ENCODE results near the gene CARS1.

CARS1 gene

DNA sequence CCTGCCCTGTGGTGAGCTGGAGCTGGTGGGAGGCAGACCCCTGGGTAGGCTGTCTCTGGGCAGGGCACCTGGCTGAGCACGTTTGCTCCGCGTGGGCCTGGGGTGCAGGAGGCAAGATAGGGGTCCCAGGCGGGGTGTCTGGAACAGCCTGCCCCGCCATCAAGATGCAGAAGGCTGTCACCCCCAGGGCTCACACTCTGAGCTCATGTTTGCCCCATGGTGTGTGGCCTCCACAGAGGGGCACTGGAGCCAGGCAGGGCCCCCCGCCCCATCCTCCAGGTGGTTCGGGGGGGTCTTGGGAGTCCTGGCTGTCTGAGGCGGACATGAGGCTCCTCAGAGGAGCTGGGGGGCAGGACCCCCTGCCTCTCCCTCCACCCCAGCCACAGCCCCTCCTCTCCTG lies 28.9 kb upstream of the CARS1 start:
- Histone ChIP-seq H3K9me3 (replicated peaks in 1 of 2; ENCODE audit: control insufficient read depth in 2 of 2, insufficient read depth in 1 of 2, low read depth in 1 of 2, low read length in 2 of 2) (no peaks in the 10 kb centered on the region), H2BK12ac (ENCODE audit: low read length) (no peak overlapping the region), H3K14ac (ENCODE audit: low read length) (peak overlapping the region; percentile 38), H4K8ac (ENCODE audit: low read depth, low read length) (no peak overlapping the region), H3K36me3 (replicated peaks in 1 of 2; ENCODE audit: control insufficient read depth in 2 of 2, insufficient read depth in 2 of 2, low read length in 2 of 2) (peaks cover 0 to 2% of the 10 kb centered on the region in 2 donors), H3K27me3 (ENCODE audit: control insufficient read depth in 3 of 3, insufficient read depth in 3 of 3, low read depth in 1 of 3, low read length in 3 of 3) (peaks cover 0 to 2% (median 0%) of the 10 kb centered on the region in 3 experiments), H3K4ac (ENCODE audit: low read length) (no peak overlapping the region), H3K4me2 (ENCODE audit: insufficient read depth, low read length, poor library complexity, severe bottlenecking) (no peak overlapping the region), H3K79me1 (ENCODE audit: low read depth, low read length) (peaks cover 2% of the 10 kb centered on the region), H3K23ac (ENCODE audit: low read depth, low read length, poor library complexity) (peak overlapping the region; percentile 8), H3K9ac (ENCODE audit: low read depth, low read length, poor library complexity) (peak overlapping the region; percentile 12), H3K27ac (replicated peaks; ENCODE audit: low read length) (no peak overlapping the region), H2AFZ (ENCODE audit: low read length) (no peak overlapping the region), H2BK5ac (ENCODE audit: low read length) (no peak overlapping the region), H2AK5ac (ENCODE audit: low read depth, low read length) (peak overlapping the region; percentile 70), H3K4me3 (ENCODE audit: low read length in 2 of 2) (no peak overlapping the region), H3K18ac (ENCODE audit: low read length) (peak overlapping the region; percentile 57), H2BK120ac (ENCODE audit: low read depth, low read length) (no peak overlapping the region), H4K91ac (ENCODE audit: low read depth, low read length, poor library complexity) (no peak overlapping the region), H3K4me1 (ENCODE audit: control insufficient read depth in 2 of 2, insufficient read depth in 1 of 2, low read depth in 1 of 2, low read length in 2 of 2) (no peaks in the 10 kb centered on the region), H2BK15ac (ENCODE audit: low read length) (no peak overlapping the region)
- DNase-seq (ENCODE audit: low spot score) = no peak
- no CpG with 5 or more reads among the region's 8 CpGs for WGBS, 2 donors (ENCODE audit: extremely low coverage in 2 of 2, insufficient read length in 2 of 2, insufficient replicate concordance in 1 of 2)

DNA sequence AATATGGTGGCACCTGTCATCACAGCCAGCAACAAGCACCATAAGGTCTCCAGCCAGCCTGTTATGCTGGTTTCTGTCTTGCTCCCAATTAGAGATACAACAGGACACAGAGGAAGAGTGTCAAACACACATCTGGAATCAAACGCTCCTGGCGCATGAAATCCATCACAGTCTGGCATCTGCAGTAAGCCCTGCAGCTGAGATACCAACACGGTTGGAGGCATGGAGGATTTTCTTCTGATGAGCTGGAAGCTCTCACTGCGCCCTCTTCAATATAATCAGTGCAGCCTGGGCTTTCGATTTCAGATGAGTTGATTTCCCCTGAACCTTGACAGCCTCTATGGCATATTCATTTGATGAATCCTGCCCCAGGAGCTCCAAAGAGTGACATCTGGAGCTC lies 27.8 kb upstream of the CARS1 start:
- no peak overlapping the region for H2BK12ac ChIP-seq (ENCODE audit: low read length)
- H2BK120ac ChIP-seq (ENCODE audit: low read depth, low read length) = no peak overlapping the region
- H2BK5ac ChIP-seq (ENCODE audit: low read length) = no peak overlapping the region
- H3K9ac ChIP-seq (ENCODE audit: low read depth, low read length, poor library complexity) = no peak overlapping the region
- H3K27me3 ChIP-seq (ENCODE audit: control insufficient read depth in 3 of 3, insufficient read depth in 3 of 3, low read depth in 1 of 3, low read length in 3 of 3) = peaks cover 0 to 2% (median 0%) of the 10 kb centered on the region in 3 experiments
- no peaks in the 10 kb centered on the region for H3K9me3 ChIP-seq (replicated peaks in 1 of 2; ENCODE audit: control insufficient read depth in 2 of 2, insufficient read depth in 1 of 2, low read depth in 1 of 2, low read length in 2 of 2)
- no peak overlapping the region for H3K4me3 ChIP-seq (ENCODE audit: low read length in 2 of 2)
- H3K79me1 ChIP-seq (ENCODE audit: low read depth, low read length) = no peaks in the 10 kb centered on the region
- no peak overlapping the region for H2AFZ ChIP-seq (ENCODE audit: low read length)
- H3K4ac ChIP-seq (ENCODE audit: low read length) = no peak overlapping the region
- H3K14ac ChIP-seq (ENCODE audit: low read length) = no peak overlapping the region
- no peak overlapping the region for H2AK5ac ChIP-seq (ENCODE audit: low read depth, low read length)
- peaks cover 0 to 1% of the 10 kb centered on the region in 2 donors for H3K36me3 ChIP-seq (replicated peaks in 1 of 2; ENCODE audit: control insufficient read depth in 2 of 2, insufficient read depth in 2 of 2, low read length in 2 of 2)
- H4K8ac ChIP-seq (ENCODE audit: low read depth, low read length) = no peak overlapping the region
- no peak overlapping the region for H4K91ac ChIP-seq (ENCODE audit: low read depth, low read length, poor library complexity)
- H3K18ac ChIP-seq (ENCODE audit: low read length) = no peak overlapping the region
- H3K27ac ChIP-seq (replicated peaks; ENCODE audit: low read length) = no peak overlapping the region
- no peak for DNase-seq (ENCODE audit: low spot score)
- H3K23ac ChIP-seq (ENCODE audit: low read depth, low read length, poor library complexity) = no peak overlapping the region
- no peak overlapping the region for H3K4me2 ChIP-seq (ENCODE audit: insufficient read depth, low read length, poor library complexity, severe bottlenecking)
- no peak overlapping the region for H2BK15ac ChIP-seq (ENCODE audit: low read length)
- no peaks in the 10 kb centered on the region for H3K4me1 ChIP-seq (ENCODE audit: control insufficient read depth in 2 of 2, insufficient read depth in 1 of 2, low read depth in 1 of 2, low read length in 2 of 2)
- no CpG with 5 or more reads among the region's 5 CpGs for WGBS, 2 donors (ENCODE audit: extremely low coverage in 2 of 2, insufficient read length in 2 of 2, insufficient replicate concordance in 1 of 2)

DNA sequence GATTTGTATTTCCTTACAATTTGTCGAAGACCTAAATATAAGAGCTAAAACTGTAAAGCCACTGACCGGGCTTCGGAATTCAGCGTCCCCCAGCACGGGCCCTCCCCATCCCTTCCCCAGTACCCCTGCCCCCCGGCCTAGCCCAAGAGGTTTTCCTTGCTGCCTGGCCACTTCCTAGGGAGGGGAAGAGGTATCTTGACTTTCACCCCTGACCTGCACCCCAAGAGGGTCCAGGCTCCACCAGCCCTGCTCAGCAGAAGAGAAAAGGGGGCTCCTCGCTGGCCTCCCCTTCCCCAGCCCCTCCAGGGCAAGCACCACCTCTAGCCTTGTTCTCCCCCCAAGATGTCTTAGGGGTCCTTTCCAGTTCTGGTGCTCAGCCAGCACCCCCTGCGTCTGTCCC lies 26.1 kb upstream of the CARS1 start:
- Histone ChIP-seq H3K4me2 (ENCODE audit: insufficient read depth, low read length, poor library complexity, severe bottlenecking) (no peak overlapping the region), H2AFZ (ENCODE audit: low read length) (no peak overlapping the region), H3K18ac (ENCODE audit: low read length) (no peak overlapping the region), H2BK15ac (ENCODE audit: low read length) (no peak overlapping the region), H4K8ac (ENCODE audit: low read depth, low read length) (no peak overlapping the region), H3K27ac (replicated peaks; ENCODE audit: low read length) (no peak overlapping the region), H3K23ac (ENCODE audit: low read depth, low read length, poor library complexity) (no peak overlapping the region), H4K91ac (ENCODE audit: low read depth, low read length, poor library complexity) (no peak overlapping the region), H3K4me3 (ENCODE audit: low read length in 2 of 2) (no peak overlapping the region), H3K9me3 (replicated peaks in 1 of 2; ENCODE audit: control insufficient read depth in 2 of 2, insufficient read depth in 1 of 2, low read depth in 1 of 2, low read length in 2 of 2) (no peaks in the 10 kb centered on the region), H2BK12ac (ENCODE audit: low read length) (no peak overlapping the region), H3K36me3 (replicated peaks in 1 of 2; ENCODE audit: control insufficient read depth in 2 of 2, insufficient read depth in 2 of 2, low read length in 2 of 2) (peaks cover 0 to 1% of the 10 kb centered on the region in 2 donors), H3K14ac (ENCODE audit: low read length) (no peak overlapping the region), H3K4me1 (ENCODE audit: control insufficient read depth in 2 of 2, insufficient read depth in 1 of 2, low read depth in 1 of 2, low read length in 2 of 2) (no peaks in the 10 kb centered on the region), H3K27me3 (ENCODE audit: control insufficient read depth in 3 of 3, insufficient read depth in 3 of 3, low read depth in 1 of 3, low read length in 3 of 3) (peaks cover 0 to 2% (median 0%) of the 10 kb centered on the region in 3 experiments), H2AK5ac (ENCODE audit: low read depth, low read length) (no peak overlapping the region), H2BK120ac (ENCODE audit: low read depth, low read length) (no peak overlapping the region), H3K79me1 (ENCODE audit: low read depth, low read length) (no peaks in the 10 kb centered on the region), H2BK5ac (ENCODE audit: low read length) (no peak overlapping the region), H3K4ac (ENCODE audit: low read length) (no peak overlapping the region), H3K9ac (ENCODE audit: low read depth, low read length, poor library complexity) (no peak overlapping the region)
- no CpG with 5 or more reads among the region's 8 CpGs for WGBS, 2 donors (ENCODE audit: extremely low coverage in 2 of 2, insufficient read length in 2 of 2, insufficient replicate concordance in 1 of 2)
- no peak for DNase-seq (ENCODE audit: low spot score)

DNA sequence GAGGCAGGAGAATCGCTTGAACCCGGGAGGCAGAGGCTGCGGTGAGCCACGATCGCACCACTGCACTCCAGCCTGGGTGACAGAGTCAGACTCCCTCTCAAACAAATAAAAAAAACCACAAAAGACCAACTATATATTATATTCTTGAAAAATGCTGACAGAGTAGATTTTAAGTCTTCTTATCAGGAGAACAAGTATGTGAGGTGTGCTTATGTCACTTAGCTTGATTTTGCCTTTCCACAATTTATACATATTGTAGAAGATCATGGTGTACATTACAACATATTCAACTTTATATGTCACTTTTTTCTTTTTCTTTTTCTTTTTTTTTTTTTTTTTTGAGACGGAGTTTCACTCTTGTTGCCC lies 24.1 kb upstream of the CARS1 start:
- Histone ChIP-seq H3K27ac (replicated peaks; ENCODE audit: low read length) (no peak overlapping the region), H2AK5ac (ENCODE audit: low read depth, low read length) (no peak overlapping the region), H3K18ac (ENCODE audit: low read length) (no peak overlapping the region), H3K36me3 (replicated peaks in 1 of 2; ENCODE audit: control insufficient read depth in 2 of 2, insufficient read depth in 2 of 2, low read length in 2 of 2) (peaks cover 0 to 1% of the 10 kb centered on the region in 2 donors), H4K91ac (ENCODE audit: low read depth, low read length, poor library complexity) (no peak overlapping the region), H2BK15ac (ENCODE audit: low read length) (no peak overlapping the region), H3K9ac (ENCODE audit: low read depth, low read length, poor library complexity) (no peak overlapping the region), H3K4ac (ENCODE audit: low read length) (no peak overlapping the region), H3K27me3 (ENCODE audit: control insufficient read depth in 3 of 3, insufficient read depth in 3 of 3, low read depth in 1 of 3, low read length in 3 of 3) (peaks cover 0 to 2% (median 0%) of the 10 kb centered on the region in 3 experiments), H3K4me3 (ENCODE audit: low read length in 2 of 2) (no peak overlapping the region), H3K23ac (ENCODE audit: low read depth, low read length, poor library complexity) (no peak overlapping the region), H3K9me3 (replicated peaks in 1 of 2; ENCODE audit: control insufficient read depth in 2 of 2, insufficient read depth in 1 of 2, low read depth in 1 of 2, low read length in 2 of 2) (no peaks in the 10 kb centered on the region), H3K4me2 (ENCODE audit: insufficient read depth, low read length, poor library complexity, severe bottlenecking) (no peak overlapping the region), H3K14ac (ENCODE audit: low read length) (no peak overlapping the region), H3K4me1 (ENCODE audit: control insufficient read depth in 2 of 2, insufficient read depth in 1 of 2, low read depth in 1 of 2, low read length in 2 of 2) (no peaks in the 10 kb centered on the region), H2BK120ac (ENCODE audit: low read depth, low read length) (no peak overlapping the region), H2BK12ac (ENCODE audit: low read length) (no peak overlapping the region), H2BK5ac (ENCODE audit: low read length) (no peak overlapping the region), H3K79me1 (ENCODE audit: low read depth, low read length) (no peaks in the 10 kb centered on the region), H2AFZ (ENCODE audit: low read length) (no peak overlapping the region), H4K8ac (ENCODE audit: low read depth, low read length) (no peak overlapping the region)
- no CpG with 5 or more reads among the region's 6 CpGs for WGBS, 2 donors (ENCODE audit: extremely low coverage in 2 of 2, insufficient read length in 2 of 2, insufficient replicate concordance in 1 of 2)
- DNase-seq (ENCODE audit: low spot score) = no peak

Data from neuronal stem cell (in vitro differentiated cells).